Gastrocnemius medialis (tissue), 4 donors: Measurements from ENCODE around the gene ICOSLG.
"Not testable (repeated sequence)": the region's sequence is repeated elsewhere in the genome, so short reads cannot be mapped to it uniquely, and the experiment has no call there.

Experiments
- POLR2A ChIP-seq, 2 donors: fragments of 450-650 bp; IDR thresholded peaks; one replicate each; pipeline ENCODE4 v1.6.1; 2017; ENCODE audit warnings: antibody characterized with exemption in 2 of 2, mild to moderate bottlenecking in 2 of 2, moderate library complexity in 2 of 2
- TF ChIP-seq, protein P1 (sequence below), 5 experiments: fragments of 450-650 bp in 3 of 5; fragments of 200-600 bp in 2 of 5; sonication (generic) in 2 of 5; IDR thresholded peaks in 4 of 5; conservative IDR thresholded peaks in 1 of 5; 1 replicate in 4 of 5; 2 replicates in 1 of 5; pipeline ENCODE4 v1.5.1; 2016 to 2019; ENCODE audit warnings: antibody characterized with exemption in 5 of 5, mild to moderate bottlenecking in 3 of 5, moderate library complexity in 3 of 5

GRCh38 chr21:44206698-44207676 lies 33.8 kb downstream of the ICOSLG start:
- TF ChIP-seq, protein P1, sequence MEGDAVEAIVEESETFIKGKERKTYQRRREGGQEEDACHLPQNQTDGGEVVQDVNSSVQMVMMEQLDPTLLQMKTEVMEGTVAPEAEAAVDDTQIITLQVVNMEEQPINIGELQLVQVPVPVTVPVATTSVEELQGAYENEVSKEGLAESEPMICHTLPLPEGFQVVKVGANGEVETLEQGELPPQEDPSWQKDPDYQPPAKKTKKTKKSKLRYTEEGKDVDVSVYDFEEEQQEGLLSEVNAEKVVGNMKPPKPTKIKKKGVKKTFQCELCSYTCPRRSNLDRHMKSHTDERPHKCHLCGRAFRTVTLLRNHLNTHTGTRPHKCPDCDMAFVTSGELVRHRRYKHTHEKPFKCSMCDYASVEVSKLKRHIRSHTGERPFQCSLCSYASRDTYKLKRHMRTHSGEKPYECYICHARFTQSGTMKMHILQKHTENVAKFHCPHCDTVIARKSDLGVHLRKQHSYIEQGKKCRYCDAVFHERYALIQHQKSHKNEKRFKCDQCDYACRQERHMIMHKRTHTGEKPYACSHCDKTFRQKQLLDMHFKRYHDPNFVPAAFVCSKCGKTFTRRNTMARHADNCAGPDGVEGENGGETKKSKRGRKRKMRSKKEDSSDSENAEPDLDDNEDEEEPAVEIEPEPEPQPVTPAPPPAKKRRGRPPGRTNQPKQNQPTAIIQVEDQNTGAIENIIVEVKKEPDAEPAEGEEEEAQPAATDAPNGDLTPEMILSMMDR (IDR thresholded peaks at IDR 0.05 in 4 of 5, conservative IDR thresholded peaks at IDR 0.05 in 1 of 5): not testable (repeated sequence)
- not testable (repeated sequence) for TF ChIP-seq POLR2A (IDR thresholded peaks at IDR 0.05)
